Ovary (tissue), 9 donors: Measurements from ENCODE around the gene TAF12. TPM values are rescaled to one million over a fixed set of nuclear protein-coding genes. Genes with fewer than 3 reads are reported as not detected.

Source experiments
- DNase-seq, 5 donors: peaks; one replicate each; pipeline ENCODE4 v3.0.0-alpha.2; 2019 to 2020
- H3K27ac ChIP-seq, 2 donors: fragments of 200-600 bp; one replicate each; pipeline versions ENCODE4 v1.5.1 to v1.8.0; 2019 to 2022
- H3K27me3 ChIP-seq: fragments of 200-600 bp; one replicate; pipeline ENCODE4 v1.8.0; 2022
- H3K36me3 ChIP-seq: fragments of 200-600 bp; sonication (generic); one replicate; pipeline ENCODE4 v1.5.1; 2019
- H3K4me1 ChIP-seq: one replicate; pipeline ENCODE4 v1.8.1; 2013; ENCODE audit warnings: mild to moderate bottlenecking, moderate library complexity; ENCODE audit not compliant: insufficient read depth
- H3K4me3 ChIP-seq: fragments of 200-600 bp; sonication (generic); one replicate; pipeline ENCODE4 v1.5.1; 2017
- H3K9me3 ChIP-seq, 2 donors: fragments of 200-600 bp in 1 of 2; sonication (generic) in 1 of 2; one replicate each; pipeline versions ENCODE4 v1.5.1 to v1.8.1; 2013 to 2019; ENCODE audit warnings: mild to moderate bottlenecking in 1 of 2, moderate library complexity in 1 of 2
- EP300 ChIP-seq: sonication (generic); formaldehyde crosslinking; IDR thresholded peaks from one replicate; pipeline ENCODE4 v1.6.1; 2017; ENCODE audit warnings: antibody characterized with exemption
- POLR2A ChIP-seq: fragments of 450-650 bp; IDR thresholded peaks from one replicate; pipeline ENCODE4 v1.6.1; 2017; ENCODE audit warnings: antibody characterized with exemption, mild to moderate bottlenecking, moderate library complexity
- WGBS, 3 donors: extraction: QIAGEN DNeasy Blood & Tissue Kit in 1 of 3; methylation state at CpG; one replicate each; pipeline versions ENCODE4 v1.1.5 to v1.1.7; 2013 to 2017; 5-methylcytosine and 5-hydroxymethylcytosine counted together
- intact Hi-C, 4 donors: fragments of 100-400 bp; cut with DNase I; formaldehyde crosslinking; loops; one replicate each; pipeline versions ENCODE4 v1.11.0 to v1.15.1; 2022 to 2023
- polyA plus RNA-seq, 2 donors: library from polyadenylated mRNA; stranded (reverse); fragments of 200-250 nt in 1 of 2; fragments of 350-450 nt in 1 of 2; fragmentation: Illumina TruSeq in 1 of 2; extraction: RNeasy Lipid Tissue Mini Kit (QIAGEN cat#74804) in 1 of 2; gene quantifications; one replicate each; pipeline ENCODE4 v1.2.3, GENCODE V29; 2013 to 2014
- total RNA-seq, 7 donors: library from RNA; depleted of rRNA in 2 of 7; stranded (reverse); fragments of >200 nt in 2 of 7; fragmentation: NEBNext Ultra II Directional in 3 of 7; extraction: Animal tissue kit (Norgen Biotek cat#: 25700) in 3 of 7; gene quantifications; one replicate each; pipeline versions ENCODE4 v1.1.0 to v1.2.4, GENCODE V29; 2016 to 2023
- TF ChIP-seq, protein P1 (sequence below), 3 donors: fragments of 450-650 bp in 2 of 3; fragments of 200-600 bp in 1 of 3; IDR thresholded peaks; one replicate each; pipeline versions ENCODE4 v1.5.1 to v1.8.0; 2016 to 2022; ENCODE audit warnings: antibody characterized with exemption in 3 of 3, mild to moderate bottlenecking in 1 of 3
- donor health status: DM: no; HTN: no; CAD: no; lungs with moderate emphysema.
- donor health status: DM: no; HTN: no; CAD: no.
- donor health status: Bipolar disorder and iron deficiency.
- donor health status: DM: yes; HTN: yes; CAD: no.
- donor health status: DM: no; HTN: no; CAD: no.
- donor health status: DM: yes; HTN: yes; CAD: no.

Gene TAF12
- total and polyA plus RNA-seq, 9 donors, result 15.4 to 39.4 (median 21.4) TPM

DNA sequence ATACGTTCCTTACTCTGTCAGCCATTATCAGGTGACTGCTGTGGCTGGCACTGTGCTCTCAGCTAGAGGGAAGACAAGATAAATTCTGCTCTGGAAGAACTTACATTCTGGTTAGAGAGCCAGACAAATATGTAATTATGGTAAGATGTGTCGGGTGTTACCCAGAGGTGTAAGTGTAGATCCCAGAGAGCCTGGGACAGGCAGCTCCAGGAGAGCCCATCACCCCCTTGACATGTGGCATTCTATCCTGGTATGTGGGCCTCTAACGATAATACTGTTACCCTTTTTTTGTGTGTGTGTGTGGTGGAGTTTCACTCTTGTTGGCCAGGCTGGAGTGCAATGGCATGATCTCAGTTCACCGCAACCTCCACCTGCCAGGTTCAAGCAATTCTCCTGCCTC lies 71.0 kb downstream of the TAF12 start:
- no peak for DNase-seq
- TF ChIP-seq, protein P1, sequence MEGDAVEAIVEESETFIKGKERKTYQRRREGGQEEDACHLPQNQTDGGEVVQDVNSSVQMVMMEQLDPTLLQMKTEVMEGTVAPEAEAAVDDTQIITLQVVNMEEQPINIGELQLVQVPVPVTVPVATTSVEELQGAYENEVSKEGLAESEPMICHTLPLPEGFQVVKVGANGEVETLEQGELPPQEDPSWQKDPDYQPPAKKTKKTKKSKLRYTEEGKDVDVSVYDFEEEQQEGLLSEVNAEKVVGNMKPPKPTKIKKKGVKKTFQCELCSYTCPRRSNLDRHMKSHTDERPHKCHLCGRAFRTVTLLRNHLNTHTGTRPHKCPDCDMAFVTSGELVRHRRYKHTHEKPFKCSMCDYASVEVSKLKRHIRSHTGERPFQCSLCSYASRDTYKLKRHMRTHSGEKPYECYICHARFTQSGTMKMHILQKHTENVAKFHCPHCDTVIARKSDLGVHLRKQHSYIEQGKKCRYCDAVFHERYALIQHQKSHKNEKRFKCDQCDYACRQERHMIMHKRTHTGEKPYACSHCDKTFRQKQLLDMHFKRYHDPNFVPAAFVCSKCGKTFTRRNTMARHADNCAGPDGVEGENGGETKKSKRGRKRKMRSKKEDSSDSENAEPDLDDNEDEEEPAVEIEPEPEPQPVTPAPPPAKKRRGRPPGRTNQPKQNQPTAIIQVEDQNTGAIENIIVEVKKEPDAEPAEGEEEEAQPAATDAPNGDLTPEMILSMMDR (IDR thresholded peaks at IDR 0.05), result no peak
- TF ChIP-seq EP300 (no peak), POLR2A (no peak)
- no peak overlapping the region for H3K4me3 ChIP-seq
- no peaks in the 10 kb centered on the region for H3K4me1 ChIP-seq
- WGBS, 3 donors, result 79 to 85% (median 82%) methylated on average over 4 of the region's 4 CpGs
- no peaks in the 10 kb centered on the region for H3K27me3 ChIP-seq
- H3K9me3 ChIP-seq, result no peaks in the 10 kb centered on the region
- H3K27ac ChIP-seq, result no peak overlapping the region
- H3K36me3 ChIP-seq, result no peaks in the 10 kb centered on the region
- intact Hi-C loops, result no loop called here

DNA sequence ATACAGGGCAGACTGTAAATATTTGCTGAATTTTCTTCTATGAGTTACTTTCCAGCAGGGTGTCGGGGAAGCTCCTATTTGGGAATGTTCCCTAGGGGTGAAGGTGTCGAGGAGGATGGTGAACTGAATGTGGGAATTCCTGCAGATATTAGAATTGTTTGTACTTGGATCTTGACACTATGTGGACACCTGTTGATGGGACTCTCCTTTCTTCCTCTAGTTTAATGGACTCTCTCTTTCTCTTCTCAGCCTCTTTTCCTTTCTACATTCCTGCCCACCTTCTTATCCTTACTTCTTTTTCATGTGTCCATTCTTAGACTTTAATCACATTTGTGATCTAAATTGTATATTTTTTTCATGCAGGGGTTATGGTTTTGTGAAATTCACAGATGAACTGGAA lies 75.9 kb downstream of the TAF12 start:
- no peaks in the 10 kb centered on the region for H3K36me3 ChIP-seq
- no peak overlapping the region for H3K4me3 ChIP-seq
- 84 to 89% (median 86%) methylated on average over 2 of the region's 2 CpGs for WGBS, 3 donors

DNA sequence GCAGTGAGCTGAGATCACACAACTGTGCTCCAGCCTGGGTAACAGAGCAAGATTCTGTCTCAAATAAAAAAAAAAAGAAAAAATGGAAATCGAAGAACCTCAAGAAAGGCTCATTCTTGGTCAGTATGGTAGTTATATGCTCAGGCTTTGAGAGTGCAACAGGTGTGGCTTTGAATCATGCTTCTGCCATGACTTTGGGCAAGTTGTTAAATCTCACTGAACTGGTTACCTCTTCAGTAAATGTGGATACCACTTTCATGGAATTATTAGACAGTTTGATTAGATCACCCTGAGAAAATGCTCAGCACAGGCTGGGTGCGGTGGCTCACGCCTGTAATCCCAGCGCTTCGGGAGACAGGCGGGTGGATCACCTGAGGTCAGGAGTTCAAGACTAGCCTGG lies 77.1 kb downstream of the TAF12 start:
- Histone ChIP-seq H3K4me1 (no peaks in the 10 kb centered on the region), H3K27me3 (no peaks in the 10 kb centered on the region), H3K4me3 (no peak overlapping the region), H3K27ac (no peak overlapping the region), H3K36me3 (no peaks in the 10 kb centered on the region), H3K9me3 (no peaks in the 10 kb centered on the region)
- DNase-seq, result no peak
- intact Hi-C loops, result no loop called here
- TF ChIP-seq POLR2A, result no peak
- 98% methylated on average over 6 of the region's 6 CpGs for WGBS, 3 donors

More for the DNA sequence above, 75.9 kb downstream of the TAF12 start:
- no peak for DNase-seq
- H3K9me3 ChIP-seq, result no peaks in the 10 kb centered on the region
- no peaks in the 10 kb centered on the region for H3K4me1 ChIP-seq
- H3K27me3 ChIP-seq, result no peaks in the 10 kb centered on the region
- no peak overlapping the region for H3K27ac ChIP-seq
- TF ChIP-seq, protein P1 (IDR thresholded peaks at IDR 0.05), result no peak
- intact Hi-C loops, result no loop called here

DNA sequence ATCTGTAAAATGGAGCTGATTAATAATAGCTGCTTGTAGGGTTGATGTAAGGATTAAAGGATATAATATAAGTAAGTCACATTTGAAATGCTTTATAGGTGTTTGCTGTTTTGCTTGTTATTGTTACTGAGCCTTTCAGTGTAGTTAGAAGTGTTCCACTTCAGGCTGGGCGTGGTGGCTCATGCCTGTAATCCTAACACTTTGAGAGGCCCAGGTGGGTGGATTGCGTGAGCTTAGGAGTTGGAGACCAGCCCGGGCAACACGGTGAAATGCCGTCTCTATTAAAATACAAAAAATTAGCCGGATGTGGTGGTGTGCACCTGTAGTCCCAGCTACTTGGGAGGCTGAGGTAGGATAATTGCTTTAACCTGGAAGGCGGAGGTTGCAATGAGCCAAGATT lies 77.8 kb downstream of the TAF12 start:
- Histone ChIP-seq H3K27ac (no peak overlapping the region), H3K9me3 (no peaks in the 10 kb centered on the region), H3K36me3 (no peaks in the 10 kb centered on the region), H3K4me3 (no peak overlapping the region), H3K4me1 (no peaks in the 10 kb centered on the region), H3K27me3 (no peaks in the 10 kb centered on the region)
- TF ChIP-seq POLR2A (no peak), EP300 (no peak)
- TF ChIP-seq, protein P1 (IDR thresholded peaks at IDR 0.05), result no peak
- no peak for DNase-seq
- WGBS, 3 donors, result 97% methylated on average over 7 of the region's 7 CpGs
- intact Hi-C loops, result no loop called here

DNA sequence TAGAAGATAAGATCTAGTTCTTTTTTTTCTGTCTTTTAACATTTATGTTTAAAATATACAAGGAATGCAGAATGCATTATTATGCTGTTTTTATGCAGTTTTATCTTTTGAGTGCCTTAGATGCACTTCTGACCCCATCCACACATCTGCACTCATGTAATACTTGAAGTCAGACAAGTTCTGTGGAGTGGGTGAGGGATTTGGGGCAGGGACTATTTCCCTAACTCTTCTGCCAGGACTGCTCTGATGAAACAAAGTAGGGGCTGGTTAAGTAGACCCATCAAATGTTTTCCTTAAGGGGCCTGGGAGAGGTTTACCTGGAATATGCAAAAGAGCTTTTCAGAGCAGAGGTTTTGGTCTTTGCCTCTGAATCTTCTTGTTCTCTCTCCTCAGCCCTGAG lies 78.6 kb downstream of the TAF12 start:
- intact Hi-C loops, result no loop called here
- Histone ChIP-seq H3K4me1 (no peaks in the 10 kb centered on the region), H3K9me3 (no peaks in the 10 kb centered on the region), H3K27me3 (no peaks in the 10 kb centered on the region), H3K4me3 (no peak overlapping the region), H3K27ac (no peak overlapping the region), H3K36me3 (no peaks in the 10 kb centered on the region)
- DNase-seq, result no peak
- TF ChIP-seq, protein P1 (IDR thresholded peaks at IDR 0.05), result no peak
- no peak for TF ChIP-seq EP300
